GM23338 (cell line): ENCODE results near the gene EXOC2. TPM values are rescaled to one million over a fixed set of nuclear protein-coding genes. Genes with fewer than 3 reads are reported as not detected.
A peak's percentile ranks its signal among the peaks of the same experiment; 100 is the strongest.

Experiments used
- ATAC-seq: fragments of 200-7000 bp; cut with Tn5 transposase; 3 replicates; pipeline ENCODE4 v1.9.1; 2020
- DNase-seq: peaks from one replicate; pipeline ENCODE4 v3.0.0-alpha.2; 2015; ENCODE audit warnings: low spot score
- H2AFZ ChIP-seq: fragments of 200-600 bp; sonication (generic); 2 replicates; pipeline ENCODE4 v1.8.0; 2016; ENCODE audit warnings: antibody characterized with exemption, mild to moderate bottlenecking, moderate library complexity
- H3F3A ChIP-seq: fragments of 200-600 bp; sonication (generic); replicated peaks from 2 replicates; pipeline ENCODE4 v1.8.0; 2017; ENCODE audit warnings: antibody characterized with exemption, mixed run types, low read depth
- H3K27ac ChIP-seq: fragments of 200-600 bp; sonication (generic); 2 replicates; pipeline ENCODE4 v1.6.1; 2016; ENCODE audit warnings: low read depth
- H3K27me3 ChIP-seq: fragments of 200-600 bp; sonication (generic); 2 replicates; pipeline ENCODE4 v1.8.0; 2016; ENCODE audit warnings: mild to moderate bottlenecking, mixed run types, moderate library complexity; ENCODE audit not compliant: insufficient read depth
- H3K36me3 ChIP-seq: fragments of 200-600 bp; sonication (generic); 2 replicates; pipeline ENCODE4 v1.8.0; 2016; ENCODE audit warnings: mild to moderate bottlenecking; ENCODE audit not compliant: insufficient read depth
- H3K4me1 ChIP-seq: fragments of 200-600 bp; sonication (generic); 2 replicates; pipeline ENCODE4 v1.8.0; 2016; ENCODE audit warnings: mild to moderate bottlenecking, moderate library complexity; ENCODE audit not compliant: insufficient read depth
- H3K4me2 ChIP-seq: fragments of 200-600 bp; sonication (generic); 2 replicates; pipeline ENCODE4 v1.7.1; 2017; ENCODE audit warnings: mixed run types
- H3K4me3 ChIP-seq: fragments of 200-600 bp; sonication (generic); 2 replicates; pipeline ENCODE4 v1.6.1; 2016; ENCODE audit warnings: mixed run types
- H3K79me2 ChIP-seq: fragments of 200-600 bp; sonication (generic); replicated peaks from 2 replicates; pipeline ENCODE4 v1.8.0; 2017; ENCODE audit warnings: mild to moderate bottlenecking; ENCODE audit not compliant: insufficient read depth
- H3K9me2 ChIP-seq: fragments of 200-600 bp; sonication (generic); 2 replicates; pipeline ENCODE4 v1.8.0; 2017; ENCODE audit not compliant: insufficient read depth
- H4K20me1 ChIP-seq: fragments of 200-600 bp; sonication (generic); replicated peaks from 2 replicates; pipeline ENCODE4 v1.8.0; 2017; ENCODE audit warnings: mild to moderate bottlenecking; ENCODE audit not compliant: insufficient read depth
- H3K27ac Mint-ChIP-seq: 2 replicates; pipeline ENCODE4 v1.8.0; 2020; ENCODE audit warnings: inconsistent platforms, mild to moderate bottlenecking, moderate library complexity, mixed read lengths
- H3K27me3 Mint-ChIP-seq: 3 replicates; pipeline ENCODE4 v1.8.0; 2022; ENCODE audit warnings: low read depth, mild to moderate bottlenecking, moderate library complexity, mixed read lengths, inconsistent platforms; ENCODE audit not compliant: insufficient read depth, poor library complexity
- H3K36me3 Mint-ChIP-seq: 3 replicates; pipeline ENCODE4 v1.8.0; 2021; ENCODE audit warnings: low read depth, mild to moderate bottlenecking, inconsistent platforms, moderate library complexity, mixed read lengths
- H3K4me1 Mint-ChIP-seq: 3 replicates; pipeline ENCODE4 v1.8.0; 2020; ENCODE audit warnings: mild to moderate bottlenecking, inconsistent platforms, mixed read lengths
- H3K4me3 Mint-ChIP-seq: 3 replicates; pipeline ENCODE4 v1.8.0; 2021; ENCODE audit warnings: moderate library complexity, mild to moderate bottlenecking, inconsistent platforms, mixed read lengths
- H3K9me3 Mint-ChIP-seq: 3 replicates; pipeline ENCODE4 v1.8.0; 2020; ENCODE audit warnings: moderate library complexity, mild to moderate bottlenecking, inconsistent platforms, mixed read lengths
- CREB1 ChIP-seq: fragments of 250-450 bp; sonication (Bioruptor Pico); IDR thresholded peaks from 2 replicates; pipeline ENCODE4 v1.5.0; 2020; ENCODE audit warnings: low read depth, mild to moderate bottlenecking, moderate library complexity
- CTCF ChIP-seq, 2 experiments: fragments of 200-600 bp in 1 of 2; sonication (generic) in 1 of 2; conservative IDR thresholded peaks; 2 replicates each; pipeline versions ENCODE4 v1.5.1 to v1.6.1; 2016 to 2017; ENCODE audit warnings: antibody characterized with exemption in 2 of 2, low read depth in 2 of 2, mild to moderate bottlenecking in 2 of 2, moderate library complexity in 1 of 2
- ETS1 ChIP-seq: IDR thresholded peaks from 2 replicates; pipeline ENCODE4 v1.6.1; 2016; ENCODE audit warnings: antibody characterized with exemption
- EZH2 ChIP-seq: fragments of 200-600 bp; sonication (generic); IDR thresholded peaks from one replicate; pipeline ENCODE4 v1.8.0; 2017; ENCODE audit warnings: antibody characterized with exemption, mild to moderate bottlenecking, low read depth; ENCODE audit not compliant: unreplicated experiment
- EZH2phosphoT487 ChIP-seq: fragments of 200-600 bp; sonication (generic); IDR thresholded peaks from one replicate; pipeline ENCODE4 v1.8.1; 2018; ENCODE audit warnings: antibody characterized with exemption; ENCODE audit not compliant: unreplicated experiment
- JUNB ChIP-seq: IDR thresholded peaks from one replicate; pipeline ENCODE4 v1.6.1; 2016; ENCODE audit warnings: antibody characterized with exemption; ENCODE audit not compliant: unreplicated experiment
- NANOG ChIP-seq: IDR thresholded peaks from 2 replicates; pipeline ENCODE4 v1.6.1; 2016; ENCODE audit warnings: antibody characterized with exemption, borderline replicate concordance
- POLR2AphosphoS5 ChIP-seq: IDR thresholded peaks from 2 replicates; pipeline ENCODE4 v1.6.1; 2016; ENCODE audit warnings: antibody characterized with exemption, low read depth
- REST ChIP-seq: IDR thresholded peaks from one replicate; pipeline ENCODE4 v1.6.1; 2018; ENCODE audit warnings: antibody characterized with exemption; ENCODE audit not compliant: unreplicated experiment
- STAT1 ChIP-seq: IDR thresholded peaks from one replicate; pipeline ENCODE4 v1.6.1; 2016; ENCODE audit warnings: antibody characterized with exemption; ENCODE audit not compliant: unreplicated experiment
- ZNF114 ChIP-seq: fragments of 250-450 bp; sonication (Bioruptor Pico); IDR thresholded peaks from 2 replicates; pipeline ENCODE4 v1.5.0; 2020; ENCODE audit warnings: mild to moderate bottlenecking, moderate library complexity
- ZNF331 ChIP-seq: fragments of 250-450 bp; sonication (Bioruptor Pico); IDR thresholded peaks from 2 replicates; pipeline ENCODE4 v1.5.0; 2020; ENCODE audit warnings: low read depth, mild to moderate bottlenecking, moderate library complexity
- ZNF462 ChIP-seq: fragments of 250-450 bp; sonication (Bioruptor Pico); IDR thresholded peaks from 2 replicates; pipeline ENCODE4 v1.5.0; 2020; ENCODE audit warnings: mild to moderate bottlenecking, moderate library complexity
- polyA plus RNA-seq: library from polyadenylated mRNA; unstranded; fragments of >200 nt; fragmentation: Nextera tagmentation; extraction: Ambion mirVana; gene quantifications from 2 replicates; pipeline ENCODE4 v1.2.1, GENCODE V29; 2016
- total RNA-seq: library from RNA; depleted of rRNA; stranded (reverse); fragments of >200 nt; shearing (Covaris generic); gene quantifications from 2 replicates; pipeline ENCODE4 v1.2.3, GENCODE V29; 2014

The EXOC2 gene
- total and polyA plus RNA-seq, 2 experiments from 2014 or later: 28.7 to 93.6 TPM

GRCh38 chr6:658244-658643, 34.7 kb downstream of the EXOC2 start:
- 0 out of 2 replicates have a peak, but pooled peaks cover 10% of the 10 kb centered on the region for H3F3A ChIP-seq
- Mint-ChIP-seq H3K36me3 (peaks cover 18% of the 10 kb centered on the region), H3K27me3 (no peaks in the 10 kb centered on the region), H3K27ac (peak overlapping the region; percentile 63), H3K4me3 (no peak overlapping the region), H3K9me3 (no peaks in the 10 kb centered on the region; the same call in 2 of the 3 replicates), H3K4me1 (peaks cover 71% of the 10 kb centered on the region)
- 0 out of 2 replicates have a peak overlapping the region, but pooled peaks have one; percentile 48 for H3K27ac ChIP-seq
- no peaks in the 10 kb centered on the region for H3K27me3 ChIP-seq
- H3K79me2 ChIP-seq: peaks cover 88% of the 10 kb centered on the region
- ATAC-seq (no peak), DNase-seq (no peak)
- no peaks in the 10 kb centered on the region for H3K36me3 ChIP-seq
- no peaks in the 10 kb centered on the region for H3K9me2 ChIP-seq
- no peak overlapping the region for H2AFZ ChIP-seq
- no peak overlapping the region for H3K4me3 ChIP-seq
- peaks cover 79% of the 10 kb centered on the region for H3K4me1 ChIP-seq
- H4K20me1 ChIP-seq: no peaks in the 10 kb centered on the region
- TF ChIP-seq STAT1 (no peak), NANOG (no peak), ETS1 (no peak), EZH2phosphoT487 (no peak), CTCF (conservative IDR thresholded peaks at IDR 0.05; ENCODE audit: low read depth in 2 of 2) (no peak), ZNF114 (no peak), REST (no peak), EZH2 (no peak), ZNF462 (CRISPR knock-in tag) (no peak), CREB1 (CRISPR knock-in tag) (no peak), JUNB (no peak), ZNF331 (CRISPR knock-in tag) (no peak), POLR2AphosphoS5 (no peak)
- no peak overlapping the region for H3K4me2 ChIP-seq
